PC-9 (cell line): ENCODE measurements around the gene GATAD2B.

Experiments used
- CTCF ChIP-seq: fragments of 200-600 bp; sonication (generic); conservative IDR thresholded peaks from 2 replicates; pipeline ENCODE4 v1.6.1; 2017; ENCODE audit warnings: mixed run types, antibody characterized with exemption, mild to moderate bottlenecking, moderate library complexity
- EZH2 ChIP-seq: fragments of 200-600 bp; sonication (generic); IDR thresholded peaks from 2 replicates; pipeline ENCODE4 v1.8.0; 2017; ENCODE audit warnings: antibody characterized with exemption, low read depth

DNA sequence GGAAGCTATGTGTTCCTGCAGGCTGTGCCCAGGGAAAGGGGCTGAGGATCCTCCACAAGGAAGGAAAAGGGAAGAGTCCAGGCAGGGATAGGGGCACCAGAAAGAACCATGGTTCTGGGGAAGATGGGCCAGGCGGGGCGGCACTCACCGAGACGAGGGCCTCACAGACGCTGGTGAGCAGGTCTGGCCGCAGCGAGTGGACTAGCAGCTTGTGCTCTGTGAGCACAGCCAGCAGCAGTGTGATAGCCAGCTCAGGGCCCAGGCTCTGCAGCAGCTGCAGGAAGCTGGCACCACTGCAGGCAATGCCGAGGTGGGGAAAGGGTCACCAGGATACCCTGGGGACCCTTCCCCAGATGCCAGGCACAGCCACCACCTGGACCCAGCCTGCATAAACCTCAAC lies 18.0 kb upstream of the GATAD2B start:
- no peak for TF ChIP-seq EZH2
- no peak for TF ChIP-seq CTCF
